ENCODE measurements around the gene SCG5. TPM values are rescaled to one million over a fixed set of nuclear protein-coding genes. Genes with fewer than 3 reads are reported as not detected.

The SCG5 gene
- total and polyA plus RNA-seq, 4 donors: 0.77 to 4.9 (median 0.96) TPM

DNA sequence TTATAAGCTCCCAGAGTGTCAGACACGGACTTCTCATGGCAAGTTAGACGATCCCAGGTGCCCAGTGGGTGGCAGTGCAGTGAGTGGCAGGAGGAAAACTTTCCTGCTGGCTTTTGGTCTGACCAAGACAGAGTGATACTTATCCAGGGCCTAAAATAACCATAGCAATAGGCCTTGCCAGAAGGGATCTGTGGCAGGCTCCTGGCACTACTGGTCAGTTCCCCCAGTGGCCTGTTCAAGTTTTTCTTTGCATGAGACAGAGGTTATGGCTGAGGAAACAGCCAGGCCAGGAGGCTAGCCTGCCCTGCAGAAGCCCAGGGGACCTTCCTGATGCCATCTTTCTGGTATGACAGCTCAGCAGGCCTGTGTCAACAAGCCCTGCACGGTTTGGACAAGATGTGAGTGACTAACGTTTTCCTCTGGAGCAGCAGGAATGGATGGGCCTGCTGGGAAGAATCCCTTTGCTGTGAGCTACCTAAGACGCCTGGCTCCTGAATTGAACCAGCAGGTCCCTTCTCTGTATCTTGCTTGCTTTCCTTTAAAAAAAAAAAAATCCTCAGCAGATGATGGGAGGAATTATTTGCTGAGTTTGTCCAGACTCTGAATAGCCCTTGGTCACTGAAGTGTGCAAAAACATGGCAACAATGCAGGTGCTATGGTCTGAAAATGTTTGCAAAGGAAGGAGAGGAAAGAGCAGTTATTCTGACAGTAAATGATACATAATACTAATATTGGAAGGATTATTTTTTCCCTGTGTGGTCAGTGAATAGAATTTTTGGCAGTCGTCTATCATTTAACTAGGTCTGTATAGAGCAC is 18.0 kb downstream of the SCG5 start:
- no peak overlapping the region for H3K4me3 ChIP-seq
- peak overlapping the region in 1 of 2 donors; percentile 19 for H3K27ac ChIP-seq (ENCODE audit: low read depth in 1 of 2, low read length in 1 of 2)
- ATAC-seq (ENCODE audit: insufficient read depth, low FRiP score): no peak
- no peak for DNase-seq
- no peaks in the 10 kb centered on the region for H3K36me3 ChIP-seq (ENCODE audit: control insufficient read depth in 4 of 4, insufficient read depth in 4 of 4, low read length in 4 of 4)
- no peaks in the 10 kb centered on the region for H3K27me3 ChIP-seq (ENCODE audit: control insufficient read depth in 3 of 3, insufficient read depth in 3 of 3, low read length in 2 of 3)
- peaks cover 0 to 1% (median 0%) of the 10 kb centered on the region in 5 donors for H3K4me1 ChIP-seq (ENCODE audit: control insufficient read depth in 5 of 5, insufficient read depth in 5 of 5, low read length in 5 of 5)
- H3K9ac ChIP-seq (ENCODE audit: insufficient read depth in 1 of 2, low read length in 2 of 2): no peak overlapping the region
- 64 to 77% methylated on average over 6 of the region's 6 CpGs for WGBS, 2 donors
- H3K9me3 ChIP-seq (ENCODE audit: control insufficient read depth in 4 of 4, insufficient read depth in 3 of 4, low read length in 3 of 4): no peaks in the 10 kb centered on the region
- TF ChIP-seq, protein P1, sequence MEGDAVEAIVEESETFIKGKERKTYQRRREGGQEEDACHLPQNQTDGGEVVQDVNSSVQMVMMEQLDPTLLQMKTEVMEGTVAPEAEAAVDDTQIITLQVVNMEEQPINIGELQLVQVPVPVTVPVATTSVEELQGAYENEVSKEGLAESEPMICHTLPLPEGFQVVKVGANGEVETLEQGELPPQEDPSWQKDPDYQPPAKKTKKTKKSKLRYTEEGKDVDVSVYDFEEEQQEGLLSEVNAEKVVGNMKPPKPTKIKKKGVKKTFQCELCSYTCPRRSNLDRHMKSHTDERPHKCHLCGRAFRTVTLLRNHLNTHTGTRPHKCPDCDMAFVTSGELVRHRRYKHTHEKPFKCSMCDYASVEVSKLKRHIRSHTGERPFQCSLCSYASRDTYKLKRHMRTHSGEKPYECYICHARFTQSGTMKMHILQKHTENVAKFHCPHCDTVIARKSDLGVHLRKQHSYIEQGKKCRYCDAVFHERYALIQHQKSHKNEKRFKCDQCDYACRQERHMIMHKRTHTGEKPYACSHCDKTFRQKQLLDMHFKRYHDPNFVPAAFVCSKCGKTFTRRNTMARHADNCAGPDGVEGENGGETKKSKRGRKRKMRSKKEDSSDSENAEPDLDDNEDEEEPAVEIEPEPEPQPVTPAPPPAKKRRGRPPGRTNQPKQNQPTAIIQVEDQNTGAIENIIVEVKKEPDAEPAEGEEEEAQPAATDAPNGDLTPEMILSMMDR (IDR thresholded peaks at IDR 0.05; ENCODE audit: control extremely low read depth, extremely low read depth): no peak

DNA sequence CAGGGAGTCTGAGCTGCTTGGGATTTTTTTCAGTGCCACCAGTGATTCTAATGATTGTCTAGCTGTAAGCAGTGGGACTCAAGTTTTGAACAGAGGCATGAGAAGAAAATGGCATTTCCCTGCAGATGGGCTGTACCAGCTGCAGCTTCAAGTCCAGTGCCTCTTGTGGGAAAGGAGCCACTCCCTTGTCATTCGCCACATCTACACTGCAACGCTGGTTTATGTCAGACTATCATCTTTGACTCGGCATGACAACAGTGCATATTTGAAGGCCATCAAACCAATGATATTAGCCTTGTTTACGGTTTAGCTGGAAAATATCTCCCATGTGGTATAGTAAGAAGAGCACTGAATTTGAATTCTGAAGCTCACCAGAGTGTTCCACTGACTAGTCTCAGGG is 22.2 kb downstream of the SCG5 start:
- DNase-seq (no peak), ATAC-seq (ENCODE audit: insufficient read depth, low FRiP score) (no peak)
- Histone ChIP-seq H3K27me3 (ENCODE audit: control insufficient read depth in 3 of 3, insufficient read depth in 3 of 3, low read length in 2 of 3) (no peaks in the 10 kb centered on the region), H3K27ac (ENCODE audit: low read depth in 1 of 2, low read length in 1 of 2) (no peak overlapping the region), H3K9ac (ENCODE audit: insufficient read depth in 1 of 2, low read length in 2 of 2) (no peak overlapping the region), H3K9me3 (ENCODE audit: control insufficient read depth in 4 of 4, insufficient read depth in 3 of 4, low read length in 3 of 4) (no peaks in the 10 kb centered on the region), H3K4me3 (no peak overlapping the region), H3K4me1 (ENCODE audit: control insufficient read depth in 5 of 5, insufficient read depth in 5 of 5, low read length in 5 of 5) (peaks cover 0 to 1% (median 0%) of the 10 kb centered on the region in 5 donors), H3K36me3 (ENCODE audit: control insufficient read depth in 4 of 4, insufficient read depth in 4 of 4, low read length in 4 of 4) (no peaks in the 10 kb centered on the region)
- TF ChIP-seq, protein P1 (IDR thresholded peaks at IDR 0.05; ENCODE audit: control extremely low read depth, extremely low read depth): no peak
- 88 to 99% methylated on average over 4 of the region's 4 CpGs for WGBS, 2 donors

DNA sequence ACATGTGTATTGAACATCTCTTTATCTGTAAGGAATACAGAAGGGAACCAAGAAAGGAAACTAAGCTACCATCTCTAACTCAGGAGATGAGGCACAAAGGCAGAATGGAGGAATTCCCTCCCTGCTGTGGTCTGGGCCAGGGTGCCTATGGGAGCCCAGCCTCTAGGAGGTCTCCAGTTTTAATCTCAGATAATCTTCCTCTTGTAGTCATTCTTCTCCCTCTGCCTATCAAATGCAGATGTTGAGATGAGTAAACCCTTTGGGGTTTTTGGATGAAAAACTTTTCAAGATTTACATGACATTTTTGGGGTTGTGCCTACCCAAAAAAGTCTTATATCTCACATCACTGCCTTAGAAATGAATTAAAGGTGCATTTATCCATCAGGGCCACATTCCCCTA is 23.3 kb downstream of the SCG5 start:
- TF ChIP-seq, protein P1 (IDR thresholded peaks at IDR 0.05; ENCODE audit: control extremely low read depth, extremely low read depth): no peak

More for the DNA sequence above, 23.3 kb downstream of the SCG5 start:
- H3K4me1 ChIP-seq (ENCODE audit: control insufficient read depth in 5 of 5, insufficient read depth in 5 of 5, low read length in 5 of 5): no peaks in the 10 kb centered on the region
- no peak overlapping the region for H3K9ac ChIP-seq (ENCODE audit: insufficient read depth in 1 of 2, low read length in 2 of 2)
- H3K27ac ChIP-seq (ENCODE audit: low read depth in 1 of 2, low read length in 1 of 2): no peak overlapping the region
- H3K27me3 ChIP-seq (ENCODE audit: control insufficient read depth in 3 of 3, insufficient read depth in 3 of 3, low read length in 2 of 3): no peaks in the 10 kb centered on the region
- no peaks in the 10 kb centered on the region for H3K36me3 ChIP-seq (ENCODE audit: control insufficient read depth in 4 of 4, insufficient read depth in 4 of 4, low read length in 4 of 4)
- ATAC-seq (ENCODE audit: insufficient read depth, low FRiP score): no peak
- DNase-seq: no peak
- no peak overlapping the region for H3K4me3 ChIP-seq
- no peaks in the 10 kb centered on the region for H3K9me3 ChIP-seq (ENCODE audit: control insufficient read depth in 4 of 4, insufficient read depth in 3 of 4, low read length in 3 of 4)
